Fibroblast of peridontal ligament (primary cell): ENCODE measurements around the gene SLFNL1.

ENCODE experiments used
- DNase-seq: peaks from one replicate; pipeline ENCODE4 v3.0.0-alpha.2; 2010; ENCODE audit errors: extremely low read depth

SLFNL1 gene

DNA sequence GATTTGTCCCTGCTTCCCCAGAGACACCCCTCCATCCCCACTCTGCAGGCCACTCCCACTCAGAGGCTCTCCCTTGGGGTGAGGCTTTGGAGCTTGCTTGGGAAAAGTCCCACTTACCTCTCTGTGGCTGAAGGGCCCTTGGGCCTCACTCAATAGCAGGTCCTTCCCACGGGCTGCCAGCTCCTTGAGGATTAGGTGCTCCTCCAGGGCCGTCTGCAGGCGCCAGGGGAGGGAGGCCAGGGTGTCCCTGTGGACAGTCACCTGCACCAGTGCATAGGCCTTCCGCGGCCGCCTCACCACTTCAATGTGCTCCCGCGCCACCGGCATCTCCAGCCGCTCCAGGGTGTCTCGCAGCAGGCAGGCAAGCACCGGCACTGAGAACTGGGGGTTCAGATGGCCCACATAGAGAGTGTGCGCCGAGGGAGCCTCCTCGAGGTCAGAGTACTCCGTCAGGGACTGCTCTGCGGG is 1.4 kb downstream of the SLFNL1 start:
- no peak for DNase-seq

DNA sequence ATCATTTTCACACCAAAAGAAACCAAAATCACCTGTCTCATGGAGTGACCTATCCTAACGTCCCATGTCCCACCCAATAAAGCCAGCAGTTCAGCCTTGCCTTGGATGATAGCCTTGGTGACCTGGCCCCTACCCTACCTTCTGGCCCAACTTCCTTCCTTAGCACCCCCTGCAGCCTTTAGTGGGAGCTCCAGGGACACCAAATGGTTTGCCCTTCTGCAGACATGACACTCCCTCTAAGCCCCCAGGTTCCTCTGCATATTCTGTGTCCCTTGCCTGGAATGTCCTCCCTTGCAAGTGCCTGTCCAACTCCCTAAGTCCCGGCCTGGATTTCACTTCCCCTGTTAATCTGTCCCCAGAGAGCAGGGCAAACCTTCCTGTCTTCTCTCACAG is 2.2 kb downstream of the SLFNL1 start:
- DNase-seq, result no peak

- no peak for DNase-seq
These were observed 3.5 kb downstream of the SLFNL1 start for GRCh38 chr1:41018018-41018410.

- no peak for DNase-seq
These were observed 4.1 kb downstream of the SLFNL1 start for GRCh38 chr1:41017141-41018017.

DNA sequence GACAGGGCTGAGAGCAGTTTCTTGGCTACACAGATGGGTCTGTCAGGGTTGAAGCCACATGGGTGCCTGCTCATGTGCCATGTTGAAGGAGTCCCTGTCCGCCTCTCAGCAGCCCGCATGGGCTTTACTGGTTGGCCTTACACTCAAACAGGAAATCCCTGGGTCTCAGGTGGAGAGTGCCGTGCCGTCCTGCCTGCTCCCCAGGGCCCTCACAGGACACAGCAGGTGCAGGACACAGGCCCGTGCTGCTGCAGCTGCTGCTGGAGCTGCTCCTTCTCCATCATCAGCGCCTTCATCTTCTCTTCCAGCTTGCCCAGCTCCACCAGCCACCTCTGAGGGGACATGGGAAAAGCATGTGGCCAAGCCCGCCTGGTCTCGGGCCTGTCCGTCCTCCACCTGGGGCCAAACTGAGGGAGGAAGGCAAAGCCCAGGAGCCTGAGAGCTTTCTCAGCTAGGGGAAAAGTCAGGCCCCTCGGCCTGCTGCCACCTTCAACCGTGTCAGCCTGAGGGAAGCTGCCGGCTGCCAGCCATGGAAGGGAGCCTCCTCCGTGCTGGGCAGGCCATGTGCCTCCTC is 5.5 kb downstream of the SLFNL1 start:
- DNase-seq, result no peak

DNA sequence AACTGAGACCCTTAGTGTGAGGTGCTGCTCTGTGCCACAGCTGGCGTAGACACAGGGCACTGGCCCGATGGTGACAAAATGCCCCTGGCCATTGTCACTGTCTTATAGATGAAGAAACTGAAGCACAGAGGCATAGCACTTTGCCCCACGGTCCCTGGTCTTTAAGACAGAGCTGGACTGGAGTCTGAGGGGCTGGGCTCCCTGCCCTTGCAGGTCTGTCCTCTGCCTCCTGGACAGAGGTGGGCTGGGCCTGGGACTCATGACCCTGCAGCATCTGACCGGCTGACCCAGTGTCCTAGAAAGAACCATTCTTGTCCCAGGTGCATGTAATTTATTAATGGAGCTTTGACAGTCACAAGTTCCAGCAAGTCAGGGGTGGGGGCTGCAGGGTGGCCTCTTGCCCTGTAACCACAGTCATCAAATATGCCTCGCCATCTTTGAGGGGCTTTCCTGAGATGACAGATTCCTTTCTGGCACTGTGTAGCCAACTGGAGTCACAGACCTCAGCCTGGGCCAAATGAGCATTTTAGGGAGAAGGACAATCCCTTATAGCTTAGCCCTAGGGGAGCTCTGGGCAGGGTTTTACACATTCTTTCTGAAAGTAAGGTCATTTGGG is 6.1 kb downstream of the SLFNL1 start:
- no peak for DNase-seq

GRCh38 chr1:41014871-41015270 is 6.7 kb downstream of the SLFNL1 start:
- DNase-seq, result no peak

GRCh38 chr1:41013796-41014195 is 7.7 kb downstream of the SLFNL1 start:
- DNase-seq, result no peak

GRCh38 chr1:41013024-41013423 is 8.5 kb downstream of the SLFNL1 start:
- DNase-seq, result no peak

DNA sequence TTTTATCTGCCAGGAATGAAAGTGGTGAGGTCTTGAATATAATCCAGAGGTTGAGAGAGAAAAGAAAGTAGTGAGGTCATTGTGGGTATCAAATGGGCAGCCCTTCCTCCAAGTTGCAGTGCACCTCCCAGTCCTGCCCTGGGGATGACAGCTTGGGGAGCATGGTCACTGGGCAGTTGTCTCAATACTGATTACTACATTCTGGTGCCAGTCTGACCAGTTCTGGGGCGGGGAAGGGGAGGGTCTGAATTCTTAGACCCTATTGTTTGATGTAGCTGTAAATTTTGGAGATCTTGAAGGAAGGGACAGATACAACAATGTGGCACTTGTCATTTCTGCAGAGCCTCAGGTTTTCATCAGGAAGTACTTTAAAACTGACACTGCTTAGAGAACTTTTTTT is 11.2 kb downstream of the SLFNL1 start:
- DNase-seq, result no peak

GRCh38 chr1:41009466-41009865 is 12.1 kb downstream of the SLFNL1 start:
- DNase-seq, result no peak

DNA sequence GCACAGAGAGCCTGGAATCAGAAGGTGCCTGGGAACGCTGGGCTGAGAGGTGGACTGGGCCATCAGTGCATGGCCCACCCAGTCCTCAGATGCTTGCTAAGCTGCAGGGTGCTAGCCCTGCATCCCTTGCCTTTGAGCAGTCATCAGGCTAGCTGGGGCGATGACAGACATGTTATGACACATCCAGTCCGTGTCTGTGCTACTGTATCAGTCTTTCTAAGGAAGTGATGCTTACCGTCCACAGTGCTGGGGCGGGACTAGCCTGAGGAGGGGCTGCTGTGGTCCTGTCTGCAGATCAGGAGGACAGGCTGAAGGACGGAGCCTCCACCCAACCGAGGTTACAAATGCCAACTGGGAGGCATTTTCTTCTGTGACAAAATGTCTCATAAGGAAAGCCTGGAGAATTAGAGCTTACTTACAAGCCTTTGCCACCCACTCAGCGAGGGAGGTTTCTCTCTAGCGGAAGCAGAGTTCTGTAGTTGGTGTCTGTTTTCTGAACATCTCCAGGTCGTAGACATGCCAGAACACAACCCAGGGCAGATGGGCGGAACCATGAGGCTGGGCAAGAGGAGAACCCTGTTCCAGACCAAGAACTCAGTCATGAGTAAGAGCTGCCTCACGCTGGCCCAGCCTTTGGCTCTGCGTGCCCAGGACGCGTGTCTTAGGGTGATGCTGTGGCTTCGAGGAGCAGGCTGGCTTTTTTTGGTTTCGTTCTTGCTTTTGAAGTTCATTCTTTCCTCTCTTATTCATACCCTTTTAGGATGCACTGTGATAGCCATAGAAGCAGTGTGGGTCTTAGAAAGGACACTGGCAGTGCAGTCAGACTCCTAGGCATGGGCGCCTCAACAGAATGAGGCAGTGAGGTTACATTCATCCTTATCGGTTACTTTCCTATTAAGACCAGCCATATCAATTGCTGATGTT is 14.3 kb downstream of the SLFNL1 start:
- no peak for DNase-seq

GRCh38 chr1:41005876-41006275 is 15.6 kb downstream of the SLFNL1 start:
- DNase-seq, result no peak

DNA sequence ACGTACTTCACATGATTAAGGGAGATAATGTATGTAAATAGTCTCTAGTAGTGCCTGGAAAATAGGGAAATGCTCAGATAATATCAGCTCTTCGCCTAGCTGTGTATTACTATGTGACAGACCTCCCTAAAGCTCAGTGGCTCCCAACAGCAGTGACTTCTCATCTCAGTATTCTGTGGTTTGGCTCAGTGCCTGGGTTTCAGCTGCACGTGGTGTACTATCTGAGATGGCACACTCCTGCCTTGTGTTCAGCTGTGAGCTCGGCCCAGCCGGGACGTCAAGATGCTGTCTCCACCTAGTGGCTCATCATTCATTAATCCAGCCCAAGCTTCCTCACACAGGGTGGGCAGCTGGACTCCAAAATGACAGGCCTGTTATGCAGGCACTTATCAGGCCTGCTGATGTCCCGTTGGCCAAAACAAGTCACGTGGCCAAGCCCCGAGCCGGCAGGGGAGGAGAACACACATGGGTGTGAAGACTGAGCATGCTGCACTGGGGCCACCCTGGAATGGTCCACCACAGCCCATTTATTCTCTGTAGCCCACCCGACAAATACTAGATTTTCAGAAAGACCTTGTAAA is 17.8 kb downstream of the SLFNL1 start:
- peak; percentile 99 for DNase-seq

GRCh38 chr1:41003127-41003639 is 18.3 kb downstream of the SLFNL1 start:
- DNase-seq, result no peak

- DNase-seq, result no peak
These were observed 22.9 kb downstream of the SLFNL1 start for GRCh38 chr1:40998668-40999067.

- no peak for DNase-seq
These were observed 24.4 kb downstream of the SLFNL1 start for GRCh38 chr1:40997096-40997495.

DNA sequence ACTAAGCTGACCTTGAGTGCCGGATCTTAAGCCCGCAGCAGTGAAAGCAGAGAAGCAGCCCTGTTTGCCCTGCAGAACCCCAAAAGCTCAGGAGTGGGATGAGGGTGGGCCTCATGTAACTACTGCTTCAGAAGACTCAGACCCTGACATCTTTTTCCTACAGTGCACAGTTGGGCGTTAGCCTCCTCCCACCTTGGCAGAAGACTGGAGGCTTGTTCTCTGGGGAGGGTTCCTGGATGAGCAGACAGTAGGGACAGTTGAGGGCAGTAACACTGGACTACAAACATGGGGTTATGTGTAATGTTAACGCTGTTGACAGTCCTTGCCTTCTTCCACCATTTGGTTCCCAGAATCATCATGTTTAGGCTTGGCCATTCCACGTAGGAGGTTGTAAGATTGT is 32.5 kb downstream of the SLFNL1 start:
- DNase-seq, result no peak

DNA sequence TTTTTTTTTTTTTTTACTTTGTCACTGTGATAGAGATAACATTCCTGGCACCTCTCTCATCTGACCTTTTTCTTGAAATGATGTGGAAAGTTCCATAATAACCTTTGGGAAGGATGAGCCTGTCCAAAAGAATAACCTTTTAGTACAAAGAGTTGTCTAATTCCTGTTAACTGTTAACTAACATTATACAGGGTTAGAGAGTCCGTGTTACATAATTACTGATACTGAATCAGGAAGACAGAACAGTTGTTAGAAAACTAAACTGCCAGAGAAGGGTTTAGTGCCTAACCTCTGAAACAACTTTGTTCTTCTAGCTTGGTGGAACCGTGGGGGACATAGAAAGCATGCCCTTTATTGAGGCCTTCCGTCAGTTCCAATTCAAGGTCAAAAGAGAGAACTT is 33.2 kb downstream of the SLFNL1 start:
- no peak for DNase-seq

- no peak for DNase-seq
These were observed 33.9 kb downstream of the SLFNL1 start for GRCh38 chr1:40987439-40988276.
